ENCODE results near the gene MAP3K21. TPM values are rescaled to one million over a fixed set of nuclear protein-coding genes. Genes with fewer than 3 reads are reported as not detected.

Gene MAP3K21
- polyA plus RNA-seq, 1 donor (not counting 4 experiments of a cell fraction or from before 2014, with no cell fraction given), result 6.4 TPM

- DNase-seq (ENCODE audit: low read depth, low spot score) (no peak), FAIRE-seq (no peak)
- Histone ChIP-seq H3K9me3 (ENCODE audit: control insufficient read depth, low read depth, low read length) (no peaks in the 10 kb centered on the region), H3K27me3 (ENCODE audit: control insufficient read depth, extremely low read depth, insufficient read depth, low read length) (no peaks in the 10 kb centered on the region), H3K27ac (ENCODE audit: control insufficient read depth, insufficient read depth, low read length) (no peak overlapping the region), H3K4me2 (ENCODE audit: control insufficient read depth, extremely low read depth, insufficient read depth, low read depth, low read length) (no peak overlapping the region), H2AFZ (ENCODE audit: control insufficient read depth, low read length) (no peak overlapping the region), H3K79me2 (ENCODE audit: control insufficient read depth, insufficient read depth, low read length) (no peaks in the 10 kb centered on the region), H4K20me1 (ENCODE audit: control insufficient read depth, extremely low read depth, insufficient read depth, low read length) (no peaks in the 10 kb centered on the region), H3K4me1 (ENCODE audit: control insufficient read depth, extremely low read depth, insufficient read depth, low read length) (no peaks in the 10 kb centered on the region), H3K9me1 (ENCODE audit: control insufficient read depth, extremely low read depth, insufficient read depth, low read length) (no peaks in the 10 kb centered on the region), H3K36me3 (ENCODE audit: control insufficient read depth in 2 of 2, extremely low read depth in 1 of 2, insufficient read depth in 2 of 2, low read length in 2 of 2) (peaks cover 0 to 2% of the 10 kb centered on the region in 2 experiments), H3K4me3 (ENCODE audit: control insufficient read depth in 2 of 3, extremely low read depth in 1 of 3, insufficient read depth in 2 of 3, low read depth in 1 of 3, low read length in 3 of 3) (no peak overlapping the region), H3K9ac (ENCODE audit: control insufficient read depth, extremely low read depth, insufficient read depth, low read length) (no peak overlapping the region)
- TF ChIP-seq CTCF (optimal IDR thresholded peaks at IDR 0.05 in 1 of 3, IDR thresholded peaks at IDR 0.05 in 1 of 3, conservative IDR thresholded peaks at IDR 0.05 in 1 of 3; ENCODE audit: extremely low read depth in 1 of 3, insufficient read depth in 2 of 3, low read length in 3 of 3) (no peak), EZH2 (IDR thresholded peaks at IDR 0.05; ENCODE audit: low read length) (no peak)
- dilution Hi-C loops (cut with MboI; ENCODE audit: extremely low pct_ligation_motif_present, low sequenced_read_pairs), result no loop called here
Observed at GRCh38 chr1:233355841-233356704, 28.5 kb downstream of the MAP3K21 start.

- TF ChIP-seq EZH2 (IDR thresholded peaks at IDR 0.05; ENCODE audit: low read length) (no peak), CTCF (optimal IDR thresholded peaks at IDR 0.05 in 1 of 3, IDR thresholded peaks at IDR 0.05 in 1 of 3, conservative IDR thresholded peaks at IDR 0.05 in 1 of 3; ENCODE audit: extremely low read depth in 1 of 3, insufficient read depth in 2 of 3, low read length in 3 of 3) (no peak)
- H3K4me3 ChIP-seq (ENCODE audit: control insufficient read depth in 2 of 3, extremely low read depth in 1 of 3, insufficient read depth in 2 of 3, low read depth in 1 of 3, low read length in 3 of 3), result no peak overlapping the region
- H3K4me1 ChIP-seq (ENCODE audit: control insufficient read depth, extremely low read depth, insufficient read depth, low read length), result no peaks in the 10 kb centered on the region
- DNase-seq (ENCODE audit: low read depth, low spot score) (no peak), FAIRE-seq (no peak)
- H3K27me3 ChIP-seq (ENCODE audit: control insufficient read depth, extremely low read depth, insufficient read depth, low read length), result no peaks in the 10 kb centered on the region
- H3K27ac ChIP-seq (ENCODE audit: control insufficient read depth, insufficient read depth, low read length), result no peak overlapping the region
- H3K4me2 ChIP-seq (ENCODE audit: control insufficient read depth, extremely low read depth, insufficient read depth, low read depth, low read length), result no peak overlapping the region
- H2AFZ ChIP-seq (ENCODE audit: control insufficient read depth, low read length), result no peak overlapping the region
- no peaks in the 10 kb centered on the region for H3K9me3 ChIP-seq (ENCODE audit: control insufficient read depth, low read depth, low read length)
- dilution Hi-C loops (cut with MboI; ENCODE audit: extremely low pct_ligation_motif_present, low sequenced_read_pairs), result no loop called here
- no peak overlapping the region for H3K9ac ChIP-seq (ENCODE audit: control insufficient read depth, extremely low read depth, insufficient read depth, low read length)
- no peaks in the 10 kb centered on the region for H3K9me1 ChIP-seq (ENCODE audit: control insufficient read depth, extremely low read depth, insufficient read depth, low read length)
- H3K36me3 ChIP-seq (ENCODE audit: control insufficient read depth in 2 of 2, extremely low read depth in 1 of 2, insufficient read depth in 2 of 2, low read length in 2 of 2), result peaks cover 0 to 2% of the 10 kb centered on the region in 2 experiments
- no peaks in the 10 kb centered on the region for H4K20me1 ChIP-seq (ENCODE audit: control insufficient read depth, extremely low read depth, insufficient read depth, low read length)
- H3K79me2 ChIP-seq (ENCODE audit: control insufficient read depth, insufficient read depth, low read length), result no peaks in the 10 kb centered on the region
Observed at GRCh38 chr1:233356705-233356987, 29.1 kb downstream of the MAP3K21 start.

All from keratinocyte (primary cell).